ENCODE measurements around the gene MYB.

The MYB gene

GRCh38 chr6:135217663-135218062 is 36.6 kb downstream of the MYB start:
- peaks cover 48% of the 10 kb centered on the region for H4K20me1 ChIP-seq (ENCODE audit: insufficient read depth, low read length, poor library complexity, severe bottlenecking)
- H2AFZ ChIP-seq (ENCODE audit: low read length) = no peak overlapping the region
- peaks cover 23% of the 10 kb centered on the region for H3K4me1 ChIP-seq (ENCODE audit: insufficient read depth, low read length, poor library complexity, severe bottlenecking)
- no peaks in the 10 kb centered on the region for H3K27me3 ChIP-seq (ENCODE audit: insufficient read depth, low read length, poor library complexity, severe bottlenecking)
- peaks cover 85% of the 10 kb centered on the region for H3K36me3 ChIP-seq (ENCODE audit: insufficient read depth, low read length)
- peaks cover 38% of the 10 kb centered on the region for H3K79me2 ChIP-seq (ENCODE audit: insufficient read depth, low read length)
- H3K4me3 ChIP-seq (ENCODE audit: low read length, poor library complexity, severe bottlenecking) = no peak overlapping the region
- TF ChIP-seq EZH2phosphoT487 (IDR thresholded peaks at IDR 0.05; ENCODE audit: borderline replicate concordance) = no peak
- TF ChIP-seq CTCF (conservative IDR thresholded peaks at IDR 0.05; ENCODE audit: low read length) = no peak
- no peak overlapping the region for H3K9ac ChIP-seq (ENCODE audit: low read depth, low read length, poor library complexity, severe bottlenecking)
- no peak overlapping the region for H3K4me2 ChIP-seq (ENCODE audit: low read depth, low read length, poor library complexity, severe bottlenecking)
- H3K9me2 ChIP-seq (replicated peaks; ENCODE audit: low read depth, low read length) = no peaks in the 10 kb centered on the region
- H3F3A ChIP-seq (ENCODE audit: low read depth) = peaks cover 34% of the 10 kb centered on the region
- no peaks in the 10 kb centered on the region for H3K9me3 ChIP-seq (ENCODE audit: insufficient read depth, low read depth, low read length)

- Histone ChIP-seq H3K9me2 (replicated peaks; ENCODE audit: low read depth, low read length) (no peaks in the 10 kb centered on the region), H3K4me1 (ENCODE audit: insufficient read depth, low read length, poor library complexity, severe bottlenecking) (peaks cover 8% of the 10 kb centered on the region), H3K36me3 (ENCODE audit: insufficient read depth, low read length) (peaks cover 76% of the 10 kb centered on the region), H3K79me2 (ENCODE audit: insufficient read depth, low read length) (peaks cover 21% of the 10 kb centered on the region), H3K4me2 (ENCODE audit: low read depth, low read length, poor library complexity, severe bottlenecking) (no peak overlapping the region), H4K20me1 (ENCODE audit: insufficient read depth, low read length, poor library complexity, severe bottlenecking) (peaks cover 31% of the 10 kb centered on the region), H3K9me3 (ENCODE audit: insufficient read depth, low read depth, low read length) (no peaks in the 10 kb centered on the region), H3K4me3 (ENCODE audit: low read length, poor library complexity, severe bottlenecking) (no peak overlapping the region), H3F3A (ENCODE audit: low read depth) (peaks cover 41% of the 10 kb centered on the region), H3K27me3 (ENCODE audit: insufficient read depth, low read length, poor library complexity, severe bottlenecking) (no peaks in the 10 kb centered on the region), H2AFZ (ENCODE audit: low read length) (no peak overlapping the region), H3K9ac (ENCODE audit: low read depth, low read length, poor library complexity, severe bottlenecking) (no peak overlapping the region)
- TF ChIP-seq EZH2phosphoT487 (IDR thresholded peaks at IDR 0.05; ENCODE audit: borderline replicate concordance) (no peak), CTCF (conservative IDR thresholded peaks at IDR 0.05; ENCODE audit: low read length) (no peak)
Observed at GRCh38 chr6:135219346-135219745, 38.2 kb downstream of the MYB start.

GRCh38 chr6:135221042-135221441 is 39.9 kb downstream of the MYB start:
- H3K9me2 ChIP-seq (replicated peaks; ENCODE audit: low read depth, low read length) = no peaks in the 10 kb centered on the region
- no peak overlapping the region for H3K4me2 ChIP-seq (ENCODE audit: low read depth, low read length, poor library complexity, severe bottlenecking)
- no peak overlapping the region for H3K4me3 ChIP-seq (ENCODE audit: low read length, poor library complexity, severe bottlenecking)
- H2AFZ ChIP-seq (ENCODE audit: low read length) = no peak overlapping the region
- H3K9ac ChIP-seq (ENCODE audit: low read depth, low read length, poor library complexity, severe bottlenecking) = no peak overlapping the region
- H3K27me3 ChIP-seq (ENCODE audit: insufficient read depth, low read length, poor library complexity, severe bottlenecking) = no peaks in the 10 kb centered on the region
- TF ChIP-seq EZH2phosphoT487 (IDR thresholded peaks at IDR 0.05; ENCODE audit: borderline replicate concordance) (no peak), CTCF (conservative IDR thresholded peaks at IDR 0.05; ENCODE audit: low read length) (no peak)
- H3K9me3 ChIP-seq (ENCODE audit: insufficient read depth, low read depth, low read length) = no peaks in the 10 kb centered on the region
- H3K4me1 ChIP-seq (ENCODE audit: insufficient read depth, low read length, poor library complexity, severe bottlenecking) = no peaks in the 10 kb centered on the region
- peaks cover 37% of the 10 kb centered on the region for H3F3A ChIP-seq (ENCODE audit: low read depth)
- peaks cover 59% of the 10 kb centered on the region for H3K36me3 ChIP-seq (ENCODE audit: insufficient read depth, low read length)
- peaks cover 4% of the 10 kb centered on the region; the same call in 1 of the 2 replicates for H3K79me2 ChIP-seq (ENCODE audit: insufficient read depth, low read length)
- H4K20me1 ChIP-seq (ENCODE audit: insufficient read depth, low read length, poor library complexity, severe bottlenecking) = peaks cover 17% of the 10 kb centered on the region
